Measurements from ENCODE around the gene NEURL1B.

NEURL1B gene

DNA sequence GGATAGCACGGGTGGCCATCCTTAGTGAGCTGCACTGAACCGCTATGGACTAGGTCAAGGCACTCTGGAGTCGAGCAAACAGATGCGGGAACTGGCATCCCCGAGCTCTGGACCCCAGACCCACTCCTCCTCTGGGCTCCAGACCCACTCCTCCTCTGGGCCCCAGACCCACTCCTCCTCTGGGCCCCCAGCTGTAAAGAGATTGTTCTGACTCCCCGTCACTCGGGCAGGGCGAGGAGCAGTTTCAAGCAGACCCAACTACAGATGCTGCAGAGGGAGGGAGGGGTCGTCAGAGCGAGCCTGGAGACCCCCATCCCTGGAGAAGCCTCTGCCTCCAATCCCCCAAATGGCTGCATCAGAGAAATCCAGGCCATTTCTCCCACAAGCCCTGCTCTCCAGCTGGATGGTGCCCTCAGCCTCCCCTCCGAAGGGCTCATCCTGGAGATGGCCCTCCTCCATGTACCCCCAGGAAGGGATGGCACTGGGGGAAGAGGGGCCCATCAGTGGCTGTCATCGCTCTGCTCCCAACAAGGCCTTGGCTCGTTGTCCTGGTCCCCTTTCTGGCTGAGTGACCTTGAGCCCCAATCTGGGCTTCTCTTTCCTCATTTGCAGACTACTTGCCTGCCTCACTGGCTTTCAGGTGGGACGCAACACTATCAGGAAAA, 91.3 kb downstream of the NEURL1B start:
- DNase-seq (ENCODE audit: low spot score): no peak

DNA sequence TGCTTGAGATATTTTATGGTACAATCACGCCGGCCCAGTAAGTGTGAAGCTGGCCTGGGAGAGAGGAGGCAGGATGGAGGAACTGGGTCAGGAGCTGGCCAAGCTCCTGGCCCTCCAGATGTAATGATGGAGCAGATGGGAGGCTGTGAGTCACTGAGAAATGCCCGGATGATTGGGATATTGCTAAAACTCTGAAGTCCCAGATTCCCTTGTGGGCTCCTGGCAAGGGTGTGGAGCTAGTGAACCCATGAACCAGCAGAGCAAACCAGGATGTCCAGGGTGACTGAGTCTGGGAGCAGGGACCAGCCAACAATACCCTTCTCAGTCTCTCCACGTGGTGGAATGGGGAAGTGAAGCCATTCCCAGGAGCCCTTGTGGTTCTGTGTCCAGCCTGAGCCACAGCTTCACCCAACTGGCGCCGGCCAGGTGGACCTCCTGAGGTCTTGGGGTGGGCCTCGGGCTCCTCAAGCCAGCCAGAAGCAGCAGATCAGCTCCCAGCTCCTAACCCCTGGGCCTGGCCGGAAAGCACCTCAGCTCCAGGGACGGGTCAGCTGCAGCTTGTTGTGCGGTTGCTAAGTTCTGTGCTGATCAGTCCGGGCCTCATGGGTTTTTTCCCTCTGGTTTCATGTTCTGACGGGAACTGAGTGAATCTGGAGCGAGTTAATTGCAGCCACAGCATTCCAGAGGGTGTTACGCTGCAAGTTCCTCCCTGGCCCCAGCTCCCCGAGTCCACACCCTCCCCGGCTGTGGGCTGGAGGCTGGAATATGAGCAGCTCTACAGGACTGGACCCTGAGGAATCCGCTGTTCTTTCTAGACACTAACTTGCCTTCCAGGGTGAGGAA, 92.3 kb downstream of the NEURL1B start:
- no peak for DNase-seq (ENCODE audit: low spot score)

DNA sequence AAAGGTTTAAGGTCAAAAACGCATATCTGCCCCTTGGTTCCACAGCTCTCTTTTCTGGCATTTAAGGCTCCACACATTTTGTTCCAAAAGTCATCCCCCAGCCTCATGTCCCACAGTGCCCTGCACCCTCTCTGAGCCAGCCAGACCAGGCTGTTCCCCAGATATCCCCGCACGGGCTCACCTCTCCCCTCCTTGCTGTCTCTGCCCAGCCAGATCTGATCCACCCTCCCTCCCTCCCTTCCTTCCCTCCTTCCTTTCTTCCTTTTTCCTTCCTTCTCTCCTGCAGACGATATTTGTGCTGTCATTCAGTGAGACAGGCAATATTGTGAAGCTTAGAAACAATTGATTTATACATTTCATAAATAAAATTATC, 92.9 kb downstream of the NEURL1B start:
- DNase-seq (ENCODE audit: low spot score): no peak

DNA sequence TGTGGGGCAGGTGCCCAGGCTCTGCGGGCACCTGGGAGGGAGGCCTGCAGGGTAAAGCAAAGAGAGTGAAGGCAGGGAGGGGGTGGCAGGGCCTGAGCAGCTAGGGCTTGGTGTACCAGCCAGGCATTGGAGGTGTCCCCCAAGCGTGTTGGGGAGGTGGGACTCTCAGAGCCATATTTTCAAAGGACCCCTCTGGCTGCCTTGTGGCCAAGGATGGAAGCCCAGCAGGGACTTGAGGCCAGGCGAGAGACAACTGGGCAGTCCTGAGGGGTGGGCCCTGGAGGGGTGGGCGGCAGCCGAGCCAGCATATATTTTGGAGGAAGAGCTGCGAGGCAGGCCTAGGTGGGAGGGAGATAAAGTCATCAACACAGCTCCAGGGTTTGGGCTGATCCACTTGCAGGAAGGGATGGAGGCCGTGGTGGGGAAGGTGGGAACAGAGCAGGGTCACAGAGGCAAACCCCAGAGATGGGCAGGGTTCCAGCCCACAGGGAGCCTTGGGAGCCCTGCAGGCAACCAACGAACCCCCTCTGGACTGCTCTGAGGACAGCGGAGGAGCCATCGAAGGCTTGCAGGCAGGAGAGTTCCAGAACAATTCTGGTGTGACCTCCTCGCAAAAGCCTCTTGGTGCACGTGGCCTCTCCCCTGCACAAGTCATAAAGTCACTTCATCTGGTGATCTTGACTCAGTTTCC, 94.2 kb downstream of the NEURL1B start:
- no peak for DNase-seq (ENCODE audit: low spot score)

DNA sequence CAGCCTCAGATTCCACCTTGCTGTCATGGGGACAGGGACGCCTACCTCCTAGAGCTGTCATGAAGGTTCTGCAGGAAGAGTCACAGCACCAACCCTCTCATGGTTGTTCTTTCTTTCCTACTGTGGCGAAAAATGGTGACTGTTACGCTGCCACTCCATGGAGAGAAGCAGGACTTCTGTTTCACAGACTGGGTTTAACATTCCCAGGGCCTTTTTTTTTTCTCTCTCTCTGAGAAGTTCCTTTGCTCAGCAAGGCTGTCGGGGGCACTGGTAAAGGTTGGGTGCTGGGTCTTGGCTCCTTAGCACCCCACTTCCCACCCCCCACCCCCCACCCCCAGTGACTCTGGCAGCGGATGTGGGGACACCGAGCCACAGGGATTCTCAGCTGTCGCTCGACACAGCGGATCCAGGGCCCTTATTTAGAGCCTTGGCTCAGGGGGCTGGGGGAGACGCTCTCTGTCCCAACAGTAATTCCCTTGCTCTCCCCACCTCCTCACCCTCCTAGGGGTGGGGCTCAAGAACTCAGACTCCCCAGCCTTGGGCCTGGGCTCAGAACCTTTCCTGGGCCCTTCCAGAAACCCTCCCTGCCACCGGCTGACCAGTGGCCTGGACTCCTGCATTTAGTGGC, 95.6 kb downstream of the NEURL1B start:
- DNase-seq (ENCODE audit: low spot score): no peak

GRCh38 chr5:172739375-172739774, 98.3 kb downstream of the NEURL1B start:
- no peak for DNase-seq (ENCODE audit: low spot score)

GRCh38 chr5:172740428-172741205, 99.6 kb downstream of the NEURL1B start:
- DNase-seq (ENCODE audit: low spot score): no peak
